ENCODE data around the gene C11orf91.
"Not testable (repeated sequence)": the region's sequence is repeated elsewhere in the genome, so short reads cannot be mapped to it uniquely, and the experiment has no call there.

C11orf91 gene

GRCh38 chr11:33668468-33668825, 32.2 kb downstream of the C11orf91 start:
- DNase-seq: no peak

GRCh38 chr11:33667819-33668467, 32.7 kb downstream of the C11orf91 start:
- no peak for DNase-seq

GRCh38 chr11:33665350-33666106, 35.1 kb downstream of the C11orf91 start:
- no peak for DNase-seq

- DNase-seq: no peak
These were observed 35.8 kb downstream of the C11orf91 start for GRCh38 chr11:33664827-33665226.

- DNase-seq: no peak
These were observed 36.5 kb downstream of the C11orf91 start for GRCh38 chr11:33664166-33664565.

- DNase-seq: no peak
These were observed 37.5 kb downstream of the C11orf91 start for GRCh38 chr11:33663121-33663520.

- not testable (repeated sequence) for DNase-seq
These were observed 39.1 kb downstream of the C11orf91 start for GRCh38 chr11:33661526-33661925.

GRCh38 chr11:33660962-33661361, 39.7 kb downstream of the C11orf91 start:
- DNase-seq: no peak

GRCh38 chr11:33659370-33660139, 41.1 kb downstream of the C11orf91 start:
- no peak for DNase-seq

GRCh38 chr11:33658195-33658900, 42.3 kb downstream of the C11orf91 start:
- DNase-seq: no peak

GRCh38 chr11:33657757-33658156, 42.9 kb downstream of the C11orf91 start:
- DNase-seq: no peak

- DNase-seq: no peak
These were observed 43.9 kb downstream of the C11orf91 start for GRCh38 chr11:33656768-33657167.

- no peak for DNase-seq
These were observed 44.6 kb downstream of the C11orf91 start for GRCh38 chr11:33655842-33656600.

- no peak for DNase-seq
These were observed 46.0 kb downstream of the C11orf91 start for GRCh38 chr11:33654594-33654993.

- no peak for DNase-seq
These were observed 47.7 kb downstream of the C11orf91 start for GRCh38 chr11:33652930-33653329.

- no peak for DNase-seq
These were observed 48.2 kb downstream of the C11orf91 start for GRCh38 chr11:33652431-33652830.

GRCh38 chr11:33651990-33652389, 48.6 kb downstream of the C11orf91 start:
- no peak for DNase-seq

- DNase-seq: no peak
These were observed 49.1 kb downstream of the C11orf91 start for GRCh38 chr11:33651555-33651954.

- no peak for DNase-seq
These were observed 50.7 kb downstream of the C11orf91 start for GRCh38 chr11:33649944-33650343.

Data from activated gamma-delta T cell treated with Interleukin-2 at 50 U/mL for 16 hours (primary cell).